HG03103 (cell line): ENCODE measurements around the gene WDR91.
"Not testable (repeated sequence)": the region's sequence is repeated elsewhere in the genome, so short reads cannot be mapped to it uniquely, and the experiment has no call there.

Experiments used
- ATAC-seq: cut with Tn5 transposase; IDR thresholded peaks from one replicate; pipeline ENCODE4 v1.9.1; 2021; ENCODE audit warnings: low read depth; ENCODE audit not compliant: unreplicated experiment

WDR91 gene

DNA sequence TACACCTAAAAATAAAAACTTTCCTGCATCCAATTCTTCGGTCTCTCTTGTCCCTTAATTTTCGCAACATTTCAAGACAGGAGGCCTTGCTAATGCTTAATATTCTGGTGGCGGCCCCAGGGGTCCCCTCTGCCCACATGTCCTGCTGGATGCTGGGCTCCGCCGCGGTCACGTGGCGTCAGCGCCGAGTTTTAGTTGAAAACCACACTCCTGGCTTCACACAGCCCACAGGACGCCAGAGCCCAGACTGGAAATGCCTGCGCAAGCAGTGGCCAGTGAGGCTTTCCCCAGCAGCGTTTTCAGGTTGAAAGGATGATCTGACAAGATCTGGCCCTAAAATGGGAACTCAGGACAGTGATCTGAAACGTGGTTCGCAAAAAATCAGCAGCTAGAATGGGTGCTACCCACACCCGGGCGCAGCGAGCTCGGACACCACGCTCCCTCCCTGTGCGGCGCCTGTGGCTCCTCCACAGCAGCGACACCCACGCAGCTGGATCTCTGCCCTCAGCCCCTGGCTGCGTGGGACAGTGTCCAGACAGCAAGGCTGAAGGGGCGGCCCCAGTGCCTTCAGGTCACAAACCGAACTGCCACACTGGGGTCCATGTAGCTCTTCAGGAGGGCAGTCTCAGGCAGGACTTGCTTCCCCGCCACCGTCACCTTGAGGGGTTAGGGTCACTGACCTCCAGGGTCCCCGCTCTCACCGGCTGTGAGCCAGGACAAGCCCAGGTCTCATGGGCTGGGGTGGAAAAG, 29.2 kb downstream of the WDR91 start:
- ATAC-seq: no peak

DNA sequence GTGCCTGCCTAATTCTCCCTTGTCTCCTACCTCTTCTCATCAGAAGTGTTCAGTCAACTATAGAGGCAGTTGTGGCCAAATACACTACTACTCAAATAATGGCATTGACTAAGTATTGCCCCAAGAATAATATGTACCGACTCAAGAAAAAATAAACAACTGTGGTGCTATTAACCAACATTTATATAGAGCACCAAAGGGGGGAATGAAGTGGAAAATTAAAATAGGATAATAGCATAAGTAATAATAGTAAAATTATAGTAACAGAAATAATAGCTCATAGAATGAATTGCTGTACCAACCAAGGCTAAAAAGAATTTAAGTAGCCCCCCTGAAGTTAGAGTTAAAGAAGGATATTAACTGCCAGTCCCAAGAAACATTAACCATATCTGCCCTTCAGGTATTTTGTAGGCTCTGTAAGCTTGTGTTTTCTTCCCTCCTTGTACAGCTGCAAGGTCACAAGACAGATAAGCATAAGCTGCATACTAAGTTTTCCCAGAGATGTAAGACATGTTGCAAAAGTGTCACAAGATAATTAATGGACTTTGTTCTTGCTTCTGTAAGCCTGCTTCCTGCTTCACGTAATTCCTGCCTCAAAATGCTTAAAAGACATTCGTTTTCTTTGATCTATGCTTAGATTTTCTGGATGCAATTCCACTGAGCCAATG, 29.9 kb downstream of the WDR91 start:
- no peak for ATAC-seq

DNA sequence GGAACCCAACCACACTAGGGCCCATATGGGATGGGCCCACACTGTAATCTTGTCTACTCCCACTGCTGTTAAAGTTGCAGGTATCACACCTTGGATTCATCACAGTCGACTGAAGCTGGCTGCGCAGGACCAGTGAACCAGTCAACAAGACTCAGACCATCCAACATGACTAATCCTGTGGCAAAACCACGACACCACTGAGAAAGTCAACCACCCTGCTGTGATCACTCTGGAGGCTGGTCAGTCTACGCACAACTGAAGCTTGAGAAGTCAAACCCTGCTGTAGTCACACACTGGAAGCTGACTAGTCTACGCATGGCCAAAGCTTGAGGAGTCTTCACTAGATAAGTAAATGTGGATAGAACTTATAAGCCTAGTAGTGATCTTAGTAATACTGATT, 31.2 kb downstream of the WDR91 start:
- ATAC-seq: no peak

DNA sequence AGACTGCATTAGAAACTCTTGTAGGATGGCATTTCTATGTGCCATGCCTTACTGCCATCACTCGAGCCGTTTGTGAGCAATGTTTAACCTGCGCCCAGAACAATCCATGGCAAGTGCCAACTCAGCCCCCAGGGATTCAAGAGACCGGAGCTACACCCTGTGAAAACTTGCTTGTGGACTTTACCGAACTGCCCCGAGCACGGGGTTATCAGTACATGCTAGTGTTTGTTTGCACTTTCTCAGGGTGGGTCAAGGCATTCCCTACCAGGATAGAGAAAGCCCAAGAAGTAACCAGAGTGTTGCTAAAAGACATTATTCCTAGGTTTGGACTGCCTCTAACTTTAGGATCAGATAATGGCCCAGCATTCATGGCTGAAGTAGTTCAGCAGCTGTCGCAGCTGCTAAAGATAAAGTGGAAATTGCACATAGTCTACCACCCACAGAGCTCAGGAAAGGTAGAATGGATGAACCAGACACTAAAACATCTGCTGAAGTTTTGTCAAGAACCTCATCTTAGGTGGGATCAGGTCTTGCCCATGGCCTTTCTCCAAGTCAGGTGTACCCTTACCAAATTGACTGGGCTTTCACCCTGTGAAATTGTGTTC, 31.9 kb downstream of the WDR91 start:
- no peak for ATAC-seq

DNA sequence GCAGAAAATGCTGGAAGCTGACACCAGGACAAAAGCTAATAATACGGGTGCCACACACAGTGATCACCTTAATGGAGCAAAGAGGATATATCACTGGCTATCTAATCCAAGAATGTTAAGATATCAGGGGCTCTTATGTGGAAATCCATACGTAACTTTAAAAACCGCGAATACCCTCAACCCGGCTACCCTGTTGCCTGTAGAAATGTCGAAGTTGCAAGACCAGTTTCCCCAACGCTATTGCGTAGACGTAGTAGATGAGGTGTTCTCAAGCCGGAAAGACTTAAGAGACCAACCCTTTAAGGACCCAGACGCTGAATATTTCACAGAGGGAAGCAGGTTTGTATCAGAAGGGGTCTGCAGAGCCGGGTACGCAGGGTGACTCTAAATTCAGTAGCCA, 33.0 kb downstream of the WDR91 start:
- ATAC-seq: no peak

DNA sequence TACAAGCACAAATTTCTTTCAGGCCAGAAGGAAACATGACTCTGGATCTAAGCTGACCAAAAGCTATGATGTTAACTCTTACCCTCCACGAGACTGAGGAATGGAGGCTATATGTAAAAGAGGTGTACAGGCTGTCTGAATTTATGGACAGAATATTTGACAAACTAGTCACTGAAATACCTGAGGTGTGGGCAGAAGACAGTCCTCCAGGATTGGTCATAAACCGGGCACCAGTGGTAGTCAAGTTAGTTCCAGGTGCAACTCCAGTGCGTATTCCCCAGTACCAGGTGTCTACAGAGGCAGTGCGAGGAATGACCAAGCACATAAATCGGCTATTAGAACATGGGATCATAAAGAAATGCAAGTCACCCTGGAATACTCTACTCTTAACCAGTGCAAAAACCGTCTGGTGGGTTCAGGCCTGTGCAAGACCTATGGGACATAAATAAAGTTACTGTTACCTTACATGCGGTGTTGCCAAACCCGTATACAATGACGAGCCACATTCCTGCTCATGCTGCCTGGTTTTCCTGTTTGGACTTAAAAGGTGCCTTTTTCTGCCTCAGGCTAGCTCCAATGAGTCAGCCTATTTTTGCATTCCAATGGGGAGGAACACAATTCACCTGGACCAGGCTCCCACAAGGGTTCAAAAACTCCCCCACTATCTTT, 34.2 kb downstream of the WDR91 start:
- ATAC-seq: no peak

DNA sequence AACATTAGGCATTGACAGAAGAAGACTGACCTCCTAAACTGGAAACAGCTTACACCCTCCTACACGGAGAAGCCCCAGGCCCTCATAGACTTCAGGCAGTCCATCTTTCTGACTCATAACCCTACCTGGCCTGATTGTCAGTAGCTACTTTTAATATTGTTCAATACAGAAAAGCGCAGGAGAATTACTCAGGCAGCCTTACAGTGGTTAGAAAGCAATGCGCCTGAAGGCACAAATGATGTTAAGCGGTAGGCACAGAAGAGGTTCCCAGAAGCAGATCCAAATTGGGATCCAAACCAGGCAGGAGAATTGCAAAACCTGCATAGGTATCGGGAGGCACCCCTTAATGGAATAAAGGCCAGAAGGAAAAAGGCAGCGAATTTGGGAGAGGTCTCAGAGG, 35.4 kb downstream of the WDR91 start:
- ATAC-seq: no peak

DNA sequence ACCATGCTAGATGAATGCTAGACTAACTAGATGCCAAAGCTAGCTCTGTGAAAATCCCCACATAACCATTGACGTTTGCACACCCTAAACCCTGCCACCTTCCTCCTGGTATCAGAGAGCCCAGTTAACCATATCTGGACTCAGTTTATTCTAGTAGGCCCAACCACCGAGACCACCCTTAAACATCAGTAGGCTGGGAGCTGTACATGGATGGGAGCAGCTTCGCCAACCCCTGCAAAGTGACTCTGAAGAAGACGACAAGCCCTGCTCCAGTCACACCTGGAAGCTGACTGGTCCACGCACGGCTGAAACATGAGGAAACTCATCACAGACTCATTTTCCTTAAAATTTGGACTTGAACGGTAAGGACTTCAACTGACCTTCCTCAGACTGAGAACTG, 36.4 kb downstream of the WDR91 start:
- no peak for ATAC-seq

DNA sequence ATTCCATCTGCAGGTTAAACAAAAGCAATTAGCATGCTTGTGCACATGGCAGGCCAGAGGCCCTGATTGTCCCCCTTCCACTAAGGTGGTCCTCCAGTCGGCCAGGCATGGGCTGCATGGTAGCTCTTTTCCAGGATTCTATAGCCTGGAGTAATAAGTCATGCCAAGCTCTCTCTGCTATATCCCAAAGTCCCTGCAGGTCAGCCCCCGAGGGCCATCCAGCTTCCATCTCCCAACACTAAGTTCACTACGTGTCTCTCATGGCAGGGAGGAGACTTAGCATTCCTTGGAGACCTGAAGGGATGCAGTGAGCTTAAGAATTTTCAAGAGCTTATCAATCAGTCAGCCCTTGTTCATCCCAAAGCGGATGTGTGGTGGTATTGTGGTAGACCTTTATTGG, 37.4 kb downstream of the WDR91 start:
- ATAC-seq: not testable (repeated sequence)

DNA sequence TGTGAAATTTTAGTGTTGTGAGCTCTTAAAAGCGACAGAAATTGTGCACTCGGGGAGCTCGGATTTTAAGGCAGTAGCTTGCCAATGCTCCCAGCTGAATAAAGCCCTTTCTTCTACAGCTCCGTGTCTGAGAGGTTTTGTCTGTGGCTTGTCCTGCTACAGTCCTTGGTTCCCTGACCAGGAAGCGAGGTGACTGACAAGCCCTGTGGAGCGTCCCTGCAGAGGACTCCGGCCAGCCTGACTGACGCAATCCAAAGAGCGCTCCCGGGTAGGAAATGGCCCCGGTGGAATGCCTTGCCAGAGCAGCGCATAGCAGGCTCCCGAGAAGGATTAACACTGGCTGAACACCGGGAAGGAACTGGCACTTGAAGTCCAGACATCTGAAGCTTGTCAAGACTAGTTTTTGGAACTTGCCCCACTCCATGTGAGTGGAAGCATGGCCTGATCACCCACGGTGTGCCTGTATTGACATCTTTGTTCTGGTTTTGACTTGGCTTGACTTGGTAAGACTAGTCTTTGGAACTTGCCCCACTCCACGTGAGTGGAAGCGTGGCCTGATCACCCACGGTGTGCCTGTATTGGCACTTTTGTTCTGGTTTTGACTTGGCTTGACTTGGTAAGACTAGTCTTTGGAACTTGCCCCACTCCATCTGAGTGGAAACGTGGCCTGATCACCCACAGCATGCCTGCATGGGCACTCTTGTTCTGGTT, 39.6 kb downstream of the WDR91 start:
- not testable (repeated sequence) for ATAC-seq

DNA sequence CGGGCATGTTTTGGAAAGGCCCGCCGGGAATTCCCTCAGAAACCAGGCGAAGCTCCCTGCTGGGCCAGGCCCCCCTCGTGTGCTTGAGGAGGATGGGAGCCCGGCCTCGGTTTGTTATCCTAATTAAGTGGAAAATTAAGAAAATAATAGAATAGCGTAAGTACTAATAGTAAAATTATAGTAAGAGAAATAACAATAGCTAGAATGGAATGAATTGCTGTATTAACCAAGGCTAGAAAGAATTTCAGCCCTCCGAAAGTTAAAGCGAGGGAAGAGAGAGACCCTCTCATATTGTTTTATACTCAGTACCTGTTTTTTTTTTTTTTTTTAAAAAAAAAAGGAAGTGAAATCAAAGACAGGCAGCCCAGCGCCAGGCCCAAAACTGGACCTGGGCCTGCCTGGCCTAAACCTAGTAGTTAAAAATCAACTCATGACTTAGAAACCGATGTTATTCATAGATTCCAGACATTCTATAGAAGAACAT, 40.3 kb downstream of the WDR91 start:
- ATAC-seq: not testable (repeated sequence)

DNA sequence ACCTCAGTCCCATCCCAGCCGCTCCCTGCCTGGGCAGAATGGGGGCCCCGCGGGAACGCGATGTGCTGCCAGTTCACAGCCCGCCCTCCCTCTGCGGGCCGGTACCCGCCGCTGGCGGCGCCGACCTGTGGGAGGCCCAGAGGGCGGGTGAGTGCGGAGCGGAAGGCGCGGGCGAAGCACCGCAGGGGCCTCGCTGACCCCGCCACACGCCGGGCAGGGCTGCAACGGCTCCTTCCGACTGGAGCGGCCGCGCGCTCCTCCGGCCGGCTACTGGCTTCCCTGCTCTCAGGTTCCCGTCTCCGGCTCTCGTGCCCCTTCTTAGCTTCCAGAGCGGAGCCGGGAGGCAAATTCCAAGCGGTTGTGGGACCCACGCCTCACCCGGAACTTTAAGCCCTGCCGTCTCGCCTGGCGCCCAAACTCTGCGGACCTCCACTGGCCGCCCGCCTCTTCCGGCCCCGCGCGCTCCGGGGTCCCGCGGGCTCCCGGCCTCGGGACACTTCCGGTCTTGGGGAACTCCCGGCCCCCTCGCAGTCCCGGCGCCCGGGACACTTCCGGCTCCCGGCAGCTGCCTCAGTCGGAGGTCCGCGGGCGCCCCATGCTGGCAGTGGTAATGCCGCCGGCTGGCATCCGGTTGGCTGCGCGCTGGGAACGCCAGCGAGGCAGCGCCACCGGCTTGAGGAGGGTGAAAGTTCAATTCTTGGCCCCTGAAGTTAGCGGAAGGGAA, 40.9 kb downstream of the WDR91 start, which contains the start of gene CYREN:
Gene CYREN, minus strand, starts transcription at position 434 of the 724 bp plus-strand sequence. CDS start 1,785 bp downstream, outside the sequence.
- ATAC-seq: peak; percentile 63

DNA sequence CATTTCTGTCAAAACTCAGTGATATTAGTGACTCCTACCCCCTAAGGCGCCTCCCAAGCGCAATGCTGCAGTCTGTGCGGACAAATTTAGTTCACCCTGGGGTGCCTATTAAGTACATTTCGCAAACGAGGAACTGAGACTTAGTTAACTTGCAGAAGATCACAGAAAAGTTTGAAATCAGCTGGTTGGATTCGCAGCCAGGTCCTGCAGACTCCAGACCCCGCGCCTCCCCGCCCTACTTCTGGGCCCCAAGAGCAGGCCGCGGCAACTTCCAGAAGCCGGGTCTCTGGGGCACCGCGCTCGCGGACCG, 41.4 kb downstream of the WDR91 start:
- no peak for ATAC-seq

DNA sequence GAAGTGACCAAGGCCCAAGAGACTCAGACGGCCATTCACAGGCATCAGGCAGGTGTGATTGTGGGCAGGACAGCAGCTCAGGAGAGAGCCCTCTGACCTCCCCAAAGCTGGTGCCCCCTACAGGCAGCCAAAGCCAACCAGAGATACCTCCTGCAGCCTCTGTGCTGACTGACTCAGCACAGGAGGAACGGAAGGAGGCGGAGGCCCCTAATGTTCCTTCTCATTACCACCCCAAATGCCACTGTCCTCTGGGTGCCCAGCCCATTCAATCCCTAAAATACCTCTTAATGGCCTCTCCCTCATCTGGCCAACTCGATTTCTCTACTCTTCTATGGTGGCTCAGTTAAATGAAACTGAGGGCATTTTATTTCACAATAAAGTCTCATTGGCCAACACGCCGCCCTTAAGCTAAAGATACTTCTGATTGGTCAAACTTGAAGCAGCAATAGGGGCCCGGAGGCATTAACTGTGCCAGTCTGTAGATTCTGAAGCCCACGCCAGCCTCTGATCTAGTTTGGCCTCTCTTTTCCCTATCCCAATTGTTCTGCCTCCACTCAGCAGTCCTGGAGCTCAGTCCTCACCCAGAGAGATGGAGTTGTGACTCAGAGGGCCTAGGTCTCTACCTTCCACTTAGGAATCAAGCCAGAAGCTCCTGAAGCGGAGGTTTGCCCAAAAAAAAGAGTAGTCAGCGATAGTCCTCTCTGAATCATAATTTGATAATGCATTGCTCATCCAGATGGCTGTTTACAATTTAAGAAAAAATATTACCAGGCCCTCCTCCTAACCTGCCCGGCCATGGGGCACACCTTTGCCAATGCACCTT, 42.0 kb downstream of the WDR91 start:
- ATAC-seq: peak; percentile 48

DNA sequence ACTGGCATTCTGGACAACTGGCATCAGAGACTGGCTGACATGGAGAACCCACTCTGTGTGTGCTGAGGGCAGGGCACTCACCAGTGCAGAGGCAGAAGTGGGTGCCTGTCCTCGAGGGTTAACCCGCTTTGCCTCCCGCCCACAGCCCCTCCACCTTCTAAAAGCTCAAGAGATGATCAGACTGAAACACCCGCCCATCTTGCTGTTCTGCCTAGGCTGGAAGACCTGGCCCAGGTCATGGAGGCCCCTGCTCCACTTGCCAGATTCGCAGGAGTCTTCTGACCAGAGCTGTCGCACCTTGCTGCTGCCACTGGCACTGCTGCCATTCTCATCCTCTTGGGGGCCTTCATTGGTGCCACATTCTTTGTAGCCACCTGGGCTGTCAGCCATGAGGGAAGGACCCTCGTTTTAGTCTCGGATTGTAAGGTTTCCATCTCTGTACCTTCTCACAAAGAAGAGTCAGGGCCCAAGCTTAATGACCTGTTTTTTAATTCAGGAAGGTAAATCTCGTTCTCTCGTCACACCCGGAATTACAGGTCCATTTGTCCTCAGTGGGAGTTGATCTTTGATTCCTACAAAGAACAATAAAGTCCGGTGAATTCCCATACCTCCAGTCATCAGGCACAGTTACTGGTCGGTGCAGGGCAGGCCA, 42.7 kb downstream of the WDR91 start:
- ATAC-seq: no peak

DNA sequence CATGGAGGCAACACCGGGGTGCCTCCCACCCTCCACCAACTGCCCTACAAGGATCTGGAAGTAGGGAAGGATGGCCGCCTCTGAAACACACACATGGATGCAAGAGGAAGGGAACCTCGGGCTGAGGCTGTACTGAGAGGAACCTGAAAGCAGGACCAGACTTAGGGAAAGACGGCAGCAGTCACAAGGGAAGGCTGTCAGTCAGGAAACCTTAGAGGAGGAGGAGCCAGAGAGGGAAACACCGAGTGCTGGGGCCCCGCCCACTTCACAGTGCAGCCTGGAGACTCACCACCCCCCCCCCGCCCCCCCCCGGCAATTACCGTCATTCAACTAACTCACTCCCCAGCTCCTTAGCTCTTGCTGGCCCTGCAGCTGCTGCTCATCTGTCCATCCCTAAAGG, 43.3 kb downstream of the WDR91 start:
- ATAC-seq: no peak

DNA sequence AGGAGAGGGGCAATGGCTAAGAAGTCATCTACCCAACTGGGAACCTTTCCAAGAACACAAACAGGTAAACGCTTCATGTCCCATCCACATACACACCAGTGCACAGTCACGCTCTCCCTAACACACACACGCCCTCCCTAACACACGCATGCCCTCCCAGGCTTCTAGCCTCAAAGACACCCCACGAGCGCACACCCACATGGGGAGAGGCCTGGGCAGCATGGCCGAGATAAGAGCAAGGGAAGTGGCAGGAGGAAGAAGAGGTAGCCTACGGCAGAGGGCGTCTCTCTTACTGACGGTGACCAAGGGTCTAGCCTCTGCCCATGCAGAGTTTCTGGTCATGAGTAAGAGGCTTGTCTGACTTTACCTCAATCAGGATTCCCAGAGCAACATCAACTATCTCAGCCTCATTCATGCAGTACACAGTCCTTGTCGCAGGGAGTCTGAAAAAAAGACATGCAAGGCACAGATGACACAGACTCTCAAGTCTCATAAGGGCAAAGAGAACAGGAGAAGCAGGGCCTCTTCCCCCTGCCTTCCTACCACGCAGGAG, 43.9 kb downstream of the WDR91 start:
- no peak for ATAC-seq

DNA sequence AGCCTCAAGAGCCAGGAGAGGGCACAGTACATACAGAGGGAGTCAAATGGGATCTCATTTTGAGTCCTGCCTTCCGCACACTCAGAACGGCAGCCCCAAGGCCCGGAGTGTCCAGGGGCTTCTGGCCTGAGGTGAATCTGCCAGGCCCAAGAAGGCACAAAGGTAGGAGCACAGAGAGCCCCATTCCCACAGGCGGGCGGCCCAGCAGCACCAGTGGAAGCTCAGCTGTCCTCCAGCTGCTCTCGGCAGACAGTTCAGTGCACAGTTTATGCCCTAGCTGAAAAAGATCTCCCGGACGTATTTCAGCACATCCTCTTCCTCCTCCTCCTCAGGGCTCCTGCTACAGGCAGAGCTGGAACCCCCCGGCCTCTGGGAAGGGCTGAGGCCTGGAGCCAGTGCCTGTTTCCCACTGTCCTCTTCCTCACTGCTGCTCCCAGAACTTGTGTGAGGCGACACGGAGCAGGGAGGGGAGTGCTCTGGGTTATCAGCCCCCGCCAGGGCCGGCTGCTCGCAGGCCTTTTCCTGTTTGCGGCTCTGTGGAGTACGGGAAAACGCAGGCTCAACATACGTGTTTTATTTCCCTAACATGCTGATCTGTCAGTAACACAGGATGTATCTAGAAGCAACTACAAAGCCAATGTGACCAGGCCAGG, 44.9 kb downstream of the WDR91 start:
- no peak for ATAC-seq
